GM21423 (cell line): ENCODE data around the gene USP17L21.
"Not testable (repeated sequence)": the region's sequence is repeated elsewhere in the genome, so short reads cannot be mapped to it uniquely, and the experiment has no call there.

Experiments
- ATAC-seq: cut with Tn5 transposase; IDR thresholded peaks from one replicate; pipeline ENCODE4 v1.9.1; 2021; ENCODE audit warnings: mild to moderate bottlenecking, moderate library complexity; ENCODE audit not compliant: unreplicated experiment

Gene USP17L21

GRCh38 chr4:9262572-9262971 lies at the start of gene USP17L21:
Gene USP17L21 (plus strand): TSS chr4:9262872. CDS start chr4:9262872, 0 bp downstream.
- ATAC-seq, result not testable (repeated sequence)

- not testable (repeated sequence) for ATAC-seq
Measured at GRCh38 chr4:9214701-9215100, 48.0 kb upstream of the USP17L21 start.

GRCh38 chr4:9215105-9215504 lies 47.6 kb upstream of the USP17L21 start, which contains the start of gene USP17L11:
Gene USP17L11 (plus strand): TSS chr4:9215405. CDS start chr4:9215405, 0 bp downstream.
- not testable (repeated sequence) for ATAC-seq

- ATAC-seq, result not testable (repeated sequence)
Measured at GRCh38 chr4:9219852-9220251, 42.8 kb upstream of the USP17L21 start, which contains the start of gene USP17L12. Gene USP17L12 (plus strand): TSS chr4:9220152. CDS start chr4:9220152, 0 bp downstream.

- not testable (repeated sequence) for ATAC-seq
Measured at GRCh38 chr4:9224596-9224995, 38.1 kb upstream of the USP17L21 start, which contains the start of gene USP17L13. Gene USP17L13 (plus strand): TSS chr4:9224896. CDS start chr4:9224896, 0 bp downstream.

GRCh38 chr4:9230249-9230648 lies 32.4 kb upstream of the USP17L21 start:
- ATAC-seq, result not testable (repeated sequence)

- ATAC-seq, result not testable (repeated sequence)
Measured at GRCh38 chr4:9234085-9234484, 28.6 kb upstream of the USP17L21 start, which contains the start of gene USP17L15. Gene USP17L15 (plus strand): TSS chr4:9234385. CDS start chr4:9234385, 0 bp downstream.

- ATAC-seq, result not testable (repeated sequence)
Measured at GRCh38 chr4:9238461-9238860, 24.2 kb upstream of the USP17L21 start.

- not testable (repeated sequence) for ATAC-seq
Measured at GRCh38 chr4:9243579-9243978, 19.1 kb upstream of the USP17L21 start, which contains the start of gene USP17L17. Gene USP17L17 (plus strand): TSS chr4:9243879. CDS start chr4:9243879, 0 bp downstream.

GRCh38 chr4:9247953-9248680 lies 14.6 kb upstream of the USP17L21 start, which contains the start of gene USP17L18:
Gene USP17L18 (plus strand): TSS chr4:9248630. CDS start chr4:9248630, 0 bp downstream.
- not testable (repeated sequence) for ATAC-seq

- not testable (repeated sequence) for ATAC-seq
Measured at GRCh38 chr4:9253078-9253477, 9.6 kb upstream of the USP17L21 start, which contains the start of gene USP17L19. Gene USP17L19 (plus strand): TSS chr4:9253378. CDS start chr4:9253378, 0 bp downstream.

- ATAC-seq, result not testable (repeated sequence)
Measured at GRCh38 chr4:9257824-9258223, 4.8 kb upstream of the USP17L21 start, which contains the start of gene USP17L20. Gene USP17L20 (plus strand): TSS chr4:9258124. CDS start chr4:9258124, 0 bp downstream.

- not testable (repeated sequence) for ATAC-seq
Measured at GRCh38 chr4:9267319-9267718, 4.6 kb downstream of the USP17L21 start, which contains the start of gene USP17L22. Gene USP17L22 (plus strand): TSS chr4:9267619. CDS start chr4:9267619, 0 bp downstream.

- ATAC-seq, result not testable (repeated sequence)
Measured at GRCh38 chr4:9271719-9272118, 9.0 kb downstream of the USP17L21 start.
